GM21737 (cell line): ENCODE data around the gene ARHGEF12.
A peak's percentile ranks its signal among the peaks of the same experiment; 100 is the strongest.

Experiments
- ATAC-seq: cut with Tn5 transposase; IDR thresholded peaks from one replicate; pipeline ENCODE4 v1.9.1; 2021; ENCODE audit warnings: mild to moderate bottlenecking, moderate library complexity; ENCODE audit not compliant: unreplicated experiment

ARHGEF12 gene

DNA sequence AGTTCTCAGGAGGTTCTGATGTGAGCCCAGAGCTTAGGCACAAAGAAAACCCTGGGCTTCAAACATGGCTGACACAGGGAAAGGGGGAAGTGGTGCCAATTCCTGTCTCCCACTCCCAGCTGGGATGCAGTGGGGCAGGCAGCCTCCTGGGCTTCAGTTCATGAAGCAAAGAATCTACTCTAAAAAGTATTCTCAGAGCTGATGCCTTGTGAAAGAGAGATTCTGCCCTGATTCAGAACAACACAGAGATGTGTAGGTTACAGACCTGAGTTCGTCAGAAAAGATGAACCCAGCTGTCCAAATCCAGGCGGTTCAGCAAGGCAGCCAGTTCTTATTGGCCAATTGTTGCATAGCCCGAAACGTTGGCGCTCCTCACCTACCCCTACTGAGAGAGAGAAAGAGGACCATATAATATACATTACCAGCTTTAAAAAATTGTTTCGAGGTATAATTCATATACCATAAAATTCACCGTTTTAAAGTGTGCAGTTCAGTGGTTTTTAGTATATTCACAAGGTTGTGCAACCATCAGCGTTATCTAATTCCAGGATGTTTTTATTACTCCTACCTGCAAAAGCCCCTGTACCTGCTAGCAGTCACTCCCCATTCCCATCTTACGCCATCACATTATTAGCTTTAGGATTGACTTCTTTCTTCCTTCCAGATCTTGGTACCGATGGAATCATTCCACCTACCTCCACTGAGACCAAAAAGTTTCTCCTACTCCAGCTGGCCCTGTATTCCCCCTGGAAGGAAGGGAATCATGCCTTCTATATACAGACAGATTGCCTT, 18.3 kb upstream of the ARHGEF12 start:
- no peak for ATAC-seq

DNA sequence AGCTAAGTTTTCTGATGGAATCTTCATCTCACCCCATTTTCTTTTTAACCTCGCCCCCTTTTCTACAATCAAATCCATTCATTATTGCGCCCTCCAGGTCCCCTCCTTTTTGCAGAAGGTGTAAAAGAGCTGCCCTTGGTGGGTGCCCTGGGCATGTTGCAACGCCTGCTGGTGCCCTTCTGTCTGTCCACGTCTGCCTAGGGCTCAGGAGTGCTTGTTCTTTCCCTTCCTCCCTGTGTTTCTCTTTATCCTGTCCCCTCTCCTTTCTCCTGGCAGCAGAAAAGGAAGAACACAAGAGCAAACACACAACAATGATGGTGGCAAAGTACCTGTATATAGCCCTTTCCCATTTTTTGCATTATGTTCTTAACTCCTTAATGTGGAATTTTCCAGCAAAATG, 17.3 kb upstream of the ARHGEF12 start:
- no peak for ATAC-seq

DNA sequence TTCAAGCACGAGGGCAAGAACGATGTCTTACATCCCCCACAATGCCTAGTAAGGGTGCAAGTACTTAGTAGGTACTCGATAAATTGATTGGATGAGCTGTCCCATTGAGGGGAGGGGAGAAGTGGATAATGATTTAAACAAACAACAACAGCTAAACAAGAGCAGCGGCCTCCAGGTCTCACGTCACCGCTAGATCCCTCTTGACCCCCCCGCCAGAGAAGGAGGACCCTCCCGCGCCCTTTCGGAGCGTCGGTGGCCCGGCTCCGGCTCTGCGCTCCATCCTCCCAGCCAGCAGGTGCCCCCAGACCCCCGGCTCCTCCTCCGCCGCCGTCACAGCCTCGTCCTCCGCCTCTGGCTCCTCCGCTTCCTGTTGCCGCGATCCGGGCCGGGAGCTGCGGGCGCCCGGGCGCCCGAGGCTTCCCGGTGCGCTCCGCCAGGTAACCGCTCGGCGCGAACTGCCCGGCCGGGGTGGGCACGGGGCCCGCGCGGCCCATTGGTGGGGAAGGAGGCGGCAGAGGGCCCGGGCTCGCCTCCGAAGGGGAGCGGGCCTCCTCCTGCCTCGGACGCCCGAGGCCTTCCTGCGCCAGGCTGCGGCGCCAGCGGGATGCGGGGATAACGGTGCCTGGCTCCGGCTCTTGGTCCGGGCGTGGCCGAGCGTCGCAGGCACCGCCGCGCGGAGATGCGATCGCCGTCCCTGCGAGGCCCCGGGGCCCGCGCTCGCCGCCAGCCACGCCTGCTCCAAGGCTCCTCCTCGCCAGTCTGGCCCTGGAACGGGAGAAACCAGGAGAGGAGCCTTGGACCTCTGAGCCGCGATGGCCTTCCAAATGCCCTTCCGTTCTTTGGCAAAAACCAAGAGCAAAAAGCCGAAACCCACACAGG, 11.0 kb upstream of the ARHGEF12 start, which contains the start of gene TLCD5:
Gene TLCD5, plus strand, starts transcription at position 368 of the 879 bp plus-strand sequence. CDS start 2,143 bp downstream, outside the sequence.
- ATAC-seq: no peak

DNA sequence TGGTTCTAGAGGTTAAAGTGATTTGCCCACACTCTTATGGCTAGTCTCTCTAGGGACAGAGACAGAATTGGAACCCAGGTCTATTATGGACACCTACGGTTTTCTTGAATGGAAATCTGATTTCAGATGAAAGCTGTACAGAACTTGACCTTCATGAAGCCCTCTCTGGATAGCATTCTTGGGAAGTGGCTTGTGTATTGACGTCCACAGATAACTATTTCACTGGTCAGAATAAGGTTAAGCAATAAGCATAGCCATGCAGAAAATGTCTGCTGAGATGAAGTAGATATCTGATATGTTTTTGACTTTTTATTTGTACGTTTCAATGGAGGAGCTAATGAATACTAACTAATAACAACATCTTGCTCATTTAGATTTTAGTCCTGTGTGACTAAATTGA, 10.0 kb upstream of the ARHGEF12 start:
- no peak for ATAC-seq

DNA sequence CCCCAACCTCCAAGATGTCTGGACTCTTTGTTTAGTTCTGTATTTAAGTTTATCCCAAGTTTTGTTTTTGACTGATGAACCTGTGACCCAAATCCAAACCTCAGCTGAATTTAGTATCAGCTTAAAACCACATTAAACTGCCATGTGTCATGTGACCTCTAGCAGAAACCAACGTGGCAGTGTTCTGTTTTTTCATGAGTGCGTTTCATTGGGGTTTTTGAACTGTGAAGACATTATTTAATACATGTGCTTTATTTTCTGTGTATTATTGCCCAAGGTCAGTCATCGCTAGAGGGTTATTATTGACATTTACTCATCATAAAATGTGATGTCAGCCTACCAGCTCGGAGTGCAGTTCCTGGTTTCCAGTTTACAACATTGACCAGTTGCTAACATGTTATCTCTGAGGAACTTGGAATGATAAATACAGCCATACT, 9.3 kb upstream of the ARHGEF12 start:
- ATAC-seq: no peak

DNA sequence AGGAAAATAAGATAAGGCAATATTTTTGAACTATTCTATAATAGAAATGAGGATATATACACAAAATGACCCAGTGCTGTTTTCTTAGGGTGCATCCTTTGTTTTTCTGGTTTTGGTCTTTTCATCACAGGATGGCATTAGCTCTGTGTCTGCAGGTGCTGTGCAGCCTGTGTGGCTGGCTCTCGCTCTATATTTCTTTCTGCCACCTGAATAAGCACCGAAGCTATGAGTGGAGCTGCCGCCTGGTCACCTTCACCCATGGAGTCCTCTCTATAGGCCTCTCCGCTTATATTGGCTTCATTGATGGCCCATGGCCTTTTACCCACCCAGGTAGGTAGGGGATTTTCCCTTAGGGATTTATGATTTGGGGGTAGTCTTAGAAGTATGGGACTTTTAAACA, 8.9 kb upstream of the ARHGEF12 start:
- no peak for ATAC-seq

DNA sequence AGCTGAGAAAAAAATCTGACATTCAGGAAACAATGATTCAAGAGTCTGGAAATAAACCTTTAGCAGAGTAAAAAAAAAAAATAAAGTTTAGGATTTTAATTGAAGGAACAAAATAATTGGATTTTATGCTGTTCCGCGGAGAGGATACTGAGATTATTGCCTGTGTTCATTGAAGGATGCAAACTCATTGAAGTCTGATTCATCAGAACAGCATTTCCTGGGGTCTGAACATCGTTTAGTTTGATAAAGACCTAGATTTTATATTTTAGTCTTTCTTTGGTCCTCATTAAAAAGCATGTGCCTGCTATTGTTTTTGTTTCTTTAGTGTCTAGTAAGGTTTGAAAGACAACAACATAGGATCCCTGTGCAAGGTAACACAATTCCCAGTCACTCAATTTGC, 6.7 kb upstream of the ARHGEF12 start:
- ATAC-seq: no peak

DNA sequence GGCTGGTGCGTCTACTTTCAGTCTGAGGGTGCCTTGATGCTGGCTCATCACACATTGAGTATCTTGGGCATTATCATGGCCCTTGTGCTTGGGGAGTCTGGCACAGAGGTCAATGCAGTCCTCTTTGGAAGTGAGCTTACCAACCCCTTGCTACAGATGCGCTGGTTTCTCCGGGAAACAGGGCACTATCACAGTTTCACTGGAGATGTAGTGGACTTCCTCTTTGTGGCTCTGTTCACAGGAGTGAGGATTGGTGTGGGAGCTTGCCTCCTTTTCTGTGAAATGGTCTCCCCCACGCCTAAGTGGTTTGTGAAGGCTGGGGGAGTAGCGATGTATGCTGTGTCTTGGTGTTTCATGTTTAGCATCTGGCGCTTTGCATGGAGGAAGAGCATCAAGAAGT, 6.2 kb upstream of the ARHGEF12 start:
- ATAC-seq: no peak

DNA sequence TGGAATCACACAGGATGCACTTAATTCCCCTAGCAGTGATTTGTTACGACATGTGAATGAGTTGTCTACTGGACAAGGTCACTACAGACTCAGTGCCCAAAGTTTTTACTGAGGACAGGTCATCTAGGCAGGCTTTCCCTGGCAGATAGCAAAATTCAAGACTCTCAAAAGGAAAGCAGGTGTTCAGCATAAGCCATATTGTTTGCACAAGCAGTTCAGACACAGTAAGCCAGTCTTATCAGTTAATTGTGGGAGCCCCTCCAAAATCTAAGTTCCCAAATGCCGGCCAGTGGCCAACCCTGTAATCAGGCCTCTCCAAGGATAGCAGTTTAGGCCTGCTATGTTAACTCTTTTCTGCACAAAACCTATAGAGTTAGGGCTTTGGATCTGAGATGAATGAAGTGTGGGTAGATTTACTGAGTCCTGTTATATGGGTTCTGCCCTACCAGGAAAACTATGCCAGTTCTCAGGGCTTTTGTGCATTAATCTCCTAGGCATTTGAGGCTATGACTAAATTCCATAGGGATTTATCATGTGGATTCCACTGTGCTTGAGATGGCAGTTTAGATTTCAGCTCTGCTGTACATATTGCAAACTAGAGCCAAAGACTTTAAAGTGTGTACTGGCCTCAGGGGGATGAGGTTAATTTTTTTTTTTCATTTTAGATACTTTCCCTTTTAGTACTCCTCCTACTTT, 4.8 kb upstream of the ARHGEF12 start:
- ATAC-seq: no peak

DNA sequence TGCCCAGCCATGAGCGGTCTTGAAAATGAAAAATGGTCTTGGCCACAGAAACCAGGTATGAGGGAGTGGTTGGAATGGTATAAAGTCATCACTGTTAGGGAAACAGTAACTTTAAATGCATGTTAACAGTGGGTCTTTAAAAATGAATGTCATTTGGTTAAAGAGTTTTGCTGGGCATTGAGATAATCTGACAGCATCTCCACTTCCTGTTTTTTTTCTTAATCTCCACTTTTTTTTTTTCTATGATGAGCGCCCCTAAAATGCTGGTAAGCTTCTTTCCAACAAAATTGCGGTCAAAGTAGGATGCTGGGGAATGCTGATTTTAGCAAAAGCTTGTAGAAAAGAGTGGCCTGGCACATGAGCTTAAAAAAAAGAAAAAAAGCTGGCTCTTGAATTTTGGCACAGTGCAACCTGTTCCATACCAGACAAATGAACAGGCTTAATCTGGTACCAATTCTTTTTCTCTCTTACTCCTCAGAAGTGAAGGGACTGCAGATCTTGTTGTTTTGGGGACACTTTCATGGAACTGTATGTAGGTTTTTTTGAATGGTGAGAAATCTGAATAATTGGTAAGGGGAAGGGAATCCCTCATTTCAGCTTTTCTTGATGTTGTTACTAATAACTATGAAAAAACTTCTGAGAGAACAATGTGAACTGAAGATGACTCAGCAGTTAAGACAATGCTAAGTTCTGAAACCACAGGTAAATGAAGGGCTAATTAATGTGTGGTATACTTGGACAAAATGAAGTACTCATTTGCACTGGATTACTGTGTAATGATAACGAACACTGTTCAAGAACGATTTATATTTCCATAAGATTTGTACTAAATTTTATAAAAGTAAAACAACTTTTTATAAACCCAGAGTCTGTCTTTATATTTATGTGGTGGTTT, 3.1 kb upstream of the ARHGEF12 start:
- no peak for ATAC-seq

DNA sequence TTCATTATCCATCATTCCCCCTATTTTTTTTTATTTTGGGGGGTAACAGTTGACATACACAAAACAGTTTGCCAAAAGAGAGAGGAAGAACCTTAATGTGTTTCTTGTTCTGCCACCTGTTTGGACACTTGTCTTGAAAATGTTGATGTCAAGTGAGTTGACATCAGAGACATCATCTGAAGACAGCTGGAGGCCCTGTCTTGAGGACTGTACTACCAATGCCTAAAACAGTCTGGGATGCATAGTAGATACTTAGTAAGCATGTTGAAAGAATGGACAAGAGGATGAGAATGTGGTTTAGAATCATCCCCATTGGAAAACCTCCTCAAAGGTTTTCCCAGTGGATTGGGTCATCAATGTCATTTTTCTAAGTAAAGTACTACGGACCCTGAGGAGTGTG, 2.4 kb upstream of the ARHGEF12 start:
- ATAC-seq: no peak

DNA sequence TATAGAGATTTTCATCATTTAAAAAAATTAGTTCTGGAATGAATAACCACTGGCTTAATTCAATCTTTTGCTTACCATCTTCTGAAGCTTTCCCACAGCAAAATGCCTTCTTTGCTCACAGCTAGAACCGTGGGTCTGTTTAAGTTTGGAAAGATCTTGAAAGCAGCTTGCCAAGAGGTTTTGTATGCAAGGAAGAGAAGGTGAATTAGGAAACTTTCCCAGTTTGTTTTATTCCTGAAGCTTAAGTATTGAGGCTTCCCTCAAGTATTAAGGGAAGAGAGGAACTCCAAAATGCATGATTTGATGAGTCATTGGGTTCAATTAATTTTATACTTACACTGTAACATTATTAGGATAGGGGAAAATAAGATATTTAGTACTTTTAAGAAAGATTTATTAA, 1.9 kb upstream of the ARHGEF12 start:
- no peak for ATAC-seq

DNA sequence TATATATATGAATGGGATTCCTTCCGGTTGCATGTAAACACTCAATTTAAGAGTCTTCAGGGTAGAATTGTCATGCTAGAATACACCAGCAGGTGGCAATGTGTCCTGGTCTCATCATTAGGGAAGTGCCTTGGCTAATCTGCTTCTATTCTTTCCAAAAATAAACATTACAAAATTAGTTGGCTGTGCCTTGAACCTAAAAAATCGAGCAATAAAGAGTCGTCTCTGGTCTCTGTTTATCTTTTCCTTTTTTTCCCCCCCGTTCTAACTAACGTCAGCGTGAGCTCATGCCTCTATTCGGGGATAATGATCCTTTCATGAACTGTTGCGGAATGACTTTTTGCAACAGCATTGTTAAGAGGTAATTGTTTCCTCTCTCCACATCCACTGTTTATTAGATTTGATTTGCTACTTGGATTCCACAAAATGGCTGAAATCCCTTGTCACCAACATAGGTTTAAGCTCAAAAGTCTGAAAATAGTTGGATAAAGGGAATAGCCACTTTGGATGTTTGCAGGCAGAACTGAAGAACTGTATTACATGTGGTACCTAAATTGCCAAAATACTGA, 1.2 kb upstream of the ARHGEF12 start:
- no peak for ATAC-seq

DNA sequence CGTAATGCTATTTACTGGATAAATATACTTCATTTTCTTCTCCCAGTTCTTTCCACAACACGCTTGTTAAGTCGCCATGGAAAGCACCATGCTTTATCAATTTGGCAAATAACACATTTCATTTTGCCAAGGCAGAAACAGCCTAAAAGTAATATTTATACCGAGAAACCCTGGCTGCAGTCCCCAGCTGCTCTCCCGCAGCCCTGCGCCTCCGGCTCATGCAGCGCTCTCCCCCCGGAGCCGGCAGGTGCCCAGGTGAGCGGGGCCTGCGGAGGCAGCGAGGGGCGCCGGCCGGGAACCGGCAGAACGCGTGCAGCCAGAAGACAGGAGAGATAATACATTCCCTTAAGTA, 681 bp upstream of the ARHGEF12 start:
- peak; percentile 23 for ATAC-seq

DNA sequence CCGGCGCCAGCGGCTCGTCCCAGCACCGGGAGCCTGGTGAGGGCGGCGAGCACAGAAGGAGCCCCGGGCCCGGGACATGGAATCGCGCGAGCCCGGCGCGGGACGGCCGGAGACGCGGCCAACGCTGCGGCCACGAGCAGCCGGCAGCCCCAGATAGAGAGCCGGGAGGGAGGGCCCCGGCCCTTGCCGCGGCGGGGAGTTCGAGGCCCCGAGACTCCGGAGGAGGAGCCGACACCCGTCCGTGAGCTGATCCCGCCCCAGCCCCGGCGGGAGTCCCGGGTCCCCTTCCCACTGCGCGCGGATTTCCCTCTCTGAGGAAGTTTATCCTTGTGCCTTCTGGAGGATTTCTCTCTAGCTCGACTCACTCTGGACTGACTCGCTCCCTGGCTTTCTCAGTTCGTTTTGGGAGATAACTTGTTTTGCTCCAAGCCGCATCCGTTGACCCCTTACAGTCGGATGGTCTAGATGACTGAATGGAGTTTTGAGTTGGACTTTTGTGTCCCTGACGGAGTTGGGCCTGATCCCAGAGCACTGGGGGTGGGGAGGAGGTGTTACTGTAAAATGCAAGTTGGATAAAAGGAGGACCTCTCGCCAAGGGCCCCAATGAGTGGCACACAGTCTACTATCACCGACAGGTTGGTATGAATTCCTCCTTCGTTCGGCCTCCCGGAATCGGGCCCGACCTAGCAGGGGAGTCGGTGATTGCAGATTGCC, 585 bp downstream of the ARHGEF12 start:
- peak; percentile 25 for ATAC-seq

DNA sequence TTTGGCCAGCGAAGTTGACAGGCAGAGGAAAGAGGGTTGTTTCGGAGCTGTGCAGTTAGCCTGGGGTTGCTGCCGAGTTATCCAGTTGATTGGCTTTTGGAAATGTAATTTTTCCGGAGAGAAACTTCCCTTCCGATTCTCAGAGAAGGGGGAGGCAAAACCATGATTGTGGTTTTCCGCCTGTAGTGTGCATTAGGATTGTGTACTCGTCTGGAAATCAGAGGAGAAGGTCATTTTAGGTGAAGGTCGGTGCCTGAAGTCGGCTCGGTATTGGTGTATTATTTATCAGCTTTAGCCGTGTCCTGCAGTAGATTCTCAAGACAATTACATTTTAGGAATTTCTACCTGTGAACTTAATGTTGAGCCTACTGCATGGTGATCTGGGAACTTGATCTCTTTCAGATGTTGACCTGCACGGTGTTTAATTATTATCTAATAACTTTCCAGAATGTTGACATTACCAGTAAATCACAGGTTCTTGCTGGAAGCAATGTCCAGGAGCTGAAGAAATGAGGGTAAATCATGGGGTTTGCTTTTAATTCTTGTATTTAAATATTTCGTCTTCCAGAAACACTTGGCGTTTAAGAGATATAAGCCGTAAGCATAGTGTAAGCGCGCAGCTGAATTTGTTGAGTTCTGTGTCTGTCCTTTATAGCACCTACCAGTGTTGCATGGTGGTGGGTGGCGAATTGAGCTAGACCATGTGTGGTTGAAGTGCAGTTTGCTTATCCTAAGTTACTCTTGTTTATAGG, 1.3 kb downstream of the ARHGEF12 start:
- no peak for ATAC-seq

DNA sequence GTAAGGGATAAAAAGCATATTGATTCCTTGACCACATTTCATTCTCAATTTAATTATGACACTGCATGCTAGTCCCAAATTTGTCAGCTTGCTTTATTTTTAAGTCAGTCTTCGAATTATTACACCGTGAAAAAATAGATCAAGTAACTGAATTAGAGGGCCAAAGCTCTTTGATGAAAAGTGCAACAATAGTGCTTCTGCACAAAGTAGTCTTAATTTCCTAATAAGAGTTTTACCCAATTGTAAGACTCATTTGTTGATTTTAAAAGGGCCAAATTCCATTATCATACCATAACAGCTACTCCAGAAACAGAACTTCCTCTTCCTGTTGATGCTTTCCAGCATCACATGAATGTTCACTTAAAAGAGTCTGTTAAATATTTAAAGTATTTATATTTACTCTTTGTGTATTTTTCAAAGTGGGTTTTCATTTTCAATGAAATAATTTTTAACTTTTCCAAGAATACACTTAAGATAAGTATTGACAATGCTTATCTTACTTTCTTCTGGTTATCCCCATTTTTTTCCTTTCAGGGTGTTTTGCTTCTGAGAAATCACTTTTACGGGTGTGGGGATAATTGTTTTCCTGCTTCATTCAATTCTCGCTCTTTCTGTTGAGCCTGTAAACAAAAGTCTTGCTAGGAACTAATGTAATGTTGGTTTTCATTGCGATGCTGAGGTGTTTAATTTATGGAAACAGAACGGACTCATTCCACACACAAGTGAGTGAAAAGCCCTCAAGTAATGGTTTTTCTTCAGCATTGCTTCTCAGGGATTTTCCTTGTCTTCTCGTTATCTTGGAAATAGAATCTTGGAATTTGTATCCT, 2.1 kb downstream of the ARHGEF12 start:
- no peak for ATAC-seq

DNA sequence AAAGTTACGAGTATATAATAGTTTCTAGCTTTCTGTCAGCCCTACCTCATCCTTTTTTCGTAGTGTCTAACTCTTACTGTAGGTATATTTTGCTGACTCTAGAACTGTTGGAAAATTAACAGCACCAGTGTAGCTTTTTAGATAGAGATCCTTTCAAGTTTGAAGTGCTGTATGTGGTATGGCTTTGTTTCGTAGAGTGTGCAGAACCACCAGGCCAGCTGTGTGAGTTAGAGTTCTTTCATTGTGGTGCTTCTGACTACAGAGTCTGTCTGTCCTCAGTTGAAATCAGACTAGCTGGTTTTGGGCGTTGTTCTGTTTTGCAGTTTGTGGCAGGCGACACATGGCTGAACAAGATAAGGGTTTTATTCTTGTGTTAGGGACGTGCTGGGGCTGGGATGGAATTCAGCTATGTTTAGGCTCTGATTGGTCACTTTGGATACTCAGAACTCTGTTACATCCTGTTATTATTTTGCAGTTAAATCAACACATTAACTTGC, 3.2 kb downstream of the ARHGEF12 start:
- ATAC-seq: no peak
